Mesothelial cell of epicardium (in vitro differentiated cells): ENCODE measurements around the gene RB1. TPM values are rescaled to one million over a fixed set of nuclear protein-coding genes. Genes with fewer than 3 reads are reported as not detected.

Experiments used
- DNase-seq, 2 experiments: peaks; one replicate each; pipeline ENCODE4 v3.0.0; 2021; ENCODE audit warnings: low spot score in 2 of 2; ENCODE audit not compliant: unreplicated experiment in 2 of 2
- H3K27ac Mint-ChIP-seq: 2 replicates; pipeline ENCODE4 v1.8.0; 2021; ENCODE audit warnings: mixed read lengths
- H3K27me3 Mint-ChIP-seq: 2 replicates; pipeline ENCODE4 v1.8.0; 2021; ENCODE audit warnings: low read depth, mixed read lengths
- H3K36me3 Mint-ChIP-seq: 2 replicates; pipeline ENCODE4 v1.8.0; 2021; ENCODE audit warnings: mixed read lengths
- H3K4me1 Mint-ChIP-seq: 2 replicates; pipeline ENCODE4 v1.8.0; 2021; ENCODE audit warnings: mixed read lengths
- H3K4me3 Mint-ChIP-seq: 2 replicates; pipeline ENCODE4 v1.8.0; 2021; ENCODE audit warnings: mild to moderate bottlenecking, moderate library complexity, mixed read lengths
- H3K9me3 Mint-ChIP-seq: 2 replicates; pipeline ENCODE4 v1.8.0; 2021; ENCODE audit warnings: mixed read lengths
- CTCF ChIP-seq: fragments of 200-600 bp; sonication (generic); IDR thresholded peaks from one replicate; pipeline ENCODE4 v1.5.0; 2021; ENCODE audit warnings: antibody characterized with exemption; ENCODE audit not compliant: unreplicated experiment
- total RNA-seq: library from RNA; stranded (reverse); gene quantifications from 3 replicates; pipeline ENCODE4 v1.2.1, GENCODE V29; 2021

RB1 gene
- total RNA-seq, 1 donor from 2014 or later, result 34.7 TPM

DNA sequence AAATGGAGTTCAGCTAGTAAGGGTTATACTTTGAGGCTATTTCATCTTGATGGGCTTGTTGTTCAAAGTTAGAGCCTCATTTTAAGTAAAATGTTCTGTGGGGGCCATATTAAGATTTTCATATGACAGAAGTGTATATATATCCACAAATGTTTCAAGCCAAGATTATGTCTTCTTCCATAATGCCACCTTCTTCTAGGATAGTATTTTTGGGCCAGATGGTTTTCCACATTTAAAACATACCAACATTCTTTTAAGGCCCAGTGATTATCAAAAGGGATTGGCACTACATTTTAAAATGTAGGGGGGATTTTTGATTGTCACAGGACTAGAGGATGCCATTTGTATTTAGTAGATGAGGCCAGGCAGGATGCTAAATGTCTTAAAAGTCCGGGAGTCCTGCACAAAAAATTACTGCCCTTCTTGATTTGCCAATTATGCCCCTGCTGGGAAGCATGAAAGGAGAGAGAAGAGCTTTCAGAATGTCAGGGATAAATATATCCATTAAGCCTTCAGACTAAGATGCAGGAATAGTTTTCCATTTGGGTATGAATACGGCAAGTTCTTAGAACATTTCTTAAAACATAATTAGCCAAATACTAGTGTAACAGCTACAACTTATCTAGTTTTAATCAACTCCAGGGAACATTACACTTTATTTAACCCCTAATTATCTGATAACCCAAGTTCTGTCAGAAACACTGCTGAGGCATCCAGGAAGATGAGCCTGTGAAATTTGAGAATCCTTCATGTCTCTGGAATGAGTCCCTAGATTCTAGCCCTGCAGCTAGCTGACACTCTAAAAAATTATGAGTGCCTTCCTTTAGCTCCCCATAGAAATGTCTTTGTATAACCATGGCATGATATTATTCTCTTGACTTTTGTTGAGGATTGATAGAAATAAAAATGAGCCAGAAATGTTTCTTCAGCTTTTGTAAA lies 36.6 kb upstream of the RB1 start:
- DNase-seq, result no peak
- Mint-ChIP-seq H3K4me3 (no peak overlapping the region), H3K27me3 (no peaks in the 10 kb centered on the region), H3K36me3 (peaks cover 40% of the 10 kb centered on the region), H3K9me3 (no peaks in the 10 kb centered on the region), H3K27ac (peak overlapping the region; percentile 59), H3K4me1 (peaks cover 13% of the 10 kb centered on the region)
- no peak for TF ChIP-seq CTCF

DNA sequence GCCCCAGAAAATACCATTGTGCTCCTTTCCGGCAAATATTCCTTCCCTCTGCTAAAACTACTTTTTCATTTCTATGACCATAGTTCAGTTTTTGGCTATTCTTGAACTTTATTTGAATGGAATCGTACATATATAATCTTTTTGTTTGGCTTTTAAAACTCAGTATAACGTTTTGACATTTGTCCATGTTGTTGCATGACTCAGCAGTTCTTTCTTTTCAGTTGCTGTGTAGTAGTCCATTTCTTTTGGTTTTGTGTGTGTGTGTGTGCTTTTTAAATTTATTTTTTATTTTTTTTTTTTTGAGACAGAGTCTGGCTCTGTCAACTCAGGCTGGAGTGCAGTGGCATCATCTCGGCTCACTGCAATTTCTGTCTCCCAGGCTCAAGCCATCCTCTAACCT lies 35.5 kb upstream of the RB1 start:
- Mint-ChIP-seq H3K36me3 (peaks cover 32% of the 10 kb centered on the region), H3K4me3 (no peak overlapping the region), H3K27me3 (no peaks in the 10 kb centered on the region), H3K4me1 (peaks cover 13% of the 10 kb centered on the region), H3K9me3 (no peaks in the 10 kb centered on the region), H3K27ac (no peak overlapping the region)
- no peak for DNase-seq
- TF ChIP-seq CTCF, result no peak

- Mint-ChIP-seq H3K9me3 (no peaks in the 10 kb centered on the region), H3K27me3 (no peaks in the 10 kb centered on the region), H3K4me3 (no peak overlapping the region), H3K4me1 (no peaks in the 10 kb centered on the region), H3K27ac (no peak overlapping the region), H3K36me3 (peaks cover 13% of the 10 kb centered on the region)
- no peak for TF ChIP-seq CTCF
- no peak for DNase-seq
Observed at GRCh38 chr13:48273346-48273745, 30.2 kb upstream of the RB1 start.

- Mint-ChIP-seq H3K27me3 (no peaks in the 10 kb centered on the region), H3K4me1 (no peaks in the 10 kb centered on the region), H3K27ac (no peak overlapping the region), H3K36me3 (peaks cover 2% of the 10 kb centered on the region), H3K4me3 (no peak overlapping the region), H3K9me3 (no peaks in the 10 kb centered on the region)
- TF ChIP-seq CTCF, result no peak
- no peak for DNase-seq
Observed at GRCh38 chr13:48275507-48275906, 28.0 kb upstream of the RB1 start.

DNA sequence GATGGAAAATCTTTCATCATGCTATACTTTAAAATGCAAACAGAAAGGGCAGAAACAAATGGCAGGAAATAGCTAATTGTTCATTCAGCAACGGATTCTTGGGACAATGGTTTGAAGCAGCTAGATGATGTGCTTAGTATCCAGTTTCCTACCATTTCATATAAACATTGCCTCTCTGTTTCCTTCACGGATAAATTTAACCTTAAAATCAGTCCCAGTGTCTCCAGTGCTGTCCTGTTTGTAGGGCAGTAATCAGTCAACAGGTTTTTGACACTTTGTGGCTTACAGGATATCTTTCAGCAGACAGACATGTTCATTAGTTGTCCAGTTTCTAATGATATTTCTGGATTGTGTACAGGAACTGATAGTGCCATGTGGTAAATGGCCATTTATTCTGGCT lies 24.7 kb upstream of the RB1 start:
- DNase-seq, result no peak
- no peak overlapping the region for H3K4me3 Mint-ChIP-seq
- no peaks in the 10 kb centered on the region for H3K27me3 Mint-ChIP-seq
- peaks cover 12% of the 10 kb centered on the region for H3K4me1 Mint-ChIP-seq
- no peak overlapping the region for H3K27ac Mint-ChIP-seq
- peaks cover 2% of the 10 kb centered on the region for H3K36me3 Mint-ChIP-seq
- H3K9me3 Mint-ChIP-seq, result peaks cover 4% of the 10 kb centered on the region
- no peak for TF ChIP-seq CTCF
